AG04450 (cell line): ENCODE measurements around the gene WDR27. TPM values are rescaled to one million over a fixed set of nuclear protein-coding genes. Genes with fewer than 3 reads are reported as not detected.

Source experiments
- CTCF ChIA-PET: fragments of 300-600, 350-600 bp; formaldehyde crosslinking; extraction: SDS; loops from one replicate; lab custom pipeline; 2022; ENCODE audit warnings: antibody characterized with exemption, inconsistent platforms; lab: Charles Lee
- POLR2A ChIA-PET: fragments of 350-600 bp; formaldehyde crosslinking; extraction: SDS; loops from one replicate; lab custom pipeline; 2021; ENCODE audit warnings: antibody characterized with exemption, inconsistent platforms; lab: Yijun Ruan, JAX
- DNase-seq: peaks from one replicate; pipeline ENCODE4 v3.0.0-alpha.2; 2011; ENCODE audit warnings: low read depth, low spot score
- H3K27ac ChIP-seq: one replicate; pipeline ENCODE4 v1.5.1; 2012; ENCODE audit warnings: low read depth, low read length, control low read depth
- H3K27me3 ChIP-seq: one replicate; pipeline ENCODE4 v1.6.0; 2012; ENCODE audit warnings: low read length; ENCODE audit not compliant: control insufficient read depth, insufficient read depth
- H3K4me3 ChIP-seq: 2 replicates; pipeline ENCODE4 v1.5.1; 2011; ENCODE audit warnings: mild to moderate bottlenecking, low read depth, low read length, control low read depth
- H3K9me3 ChIP-seq: 2 replicates; pipeline ENCODE4 v1.5.1; 2012; ENCODE audit warnings: low read length; ENCODE audit not compliant: control insufficient read depth, insufficient read depth
- polyA plus RNA-seq: library from polyadenylated mRNA; depleted of rRNA; stranded (reverse); fragments of >200 nt; gene quantifications from 2 replicates; pipeline ENCODE4 v1.2.3, GENCODE V29; 2011
- TF ChIP-seq, protein P1 (sequence below): IDR thresholded peaks from 2 replicates; pipeline ENCODE4 v1.5.1; 2011; ENCODE audit warnings: low read depth, low read length, control low read depth, inconsistent platforms

Gene WDR27
- polyA plus RNA-seq, 1 experiment = 20.5 TPM

DNA sequence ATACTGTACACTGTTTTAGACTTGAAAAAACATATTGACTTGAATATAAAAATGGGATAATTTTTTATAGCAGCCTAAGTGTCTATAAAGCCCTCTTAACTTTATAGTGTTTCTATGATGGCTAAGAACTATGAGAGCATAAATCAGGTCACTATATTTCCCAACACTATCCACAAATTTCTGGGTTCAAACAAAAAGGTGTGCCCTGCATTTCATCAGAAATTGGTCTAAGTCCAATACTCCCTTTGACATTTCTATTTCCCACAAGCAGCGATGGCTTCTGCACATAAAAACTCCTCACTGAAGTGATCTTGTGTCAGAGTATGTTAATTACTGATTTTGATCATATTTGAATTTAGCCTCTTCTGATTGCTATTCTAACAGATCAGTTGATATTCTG lies 143.9 kb downstream of the WDR27 start:
- no peak for DNase-seq
- Histone ChIP-seq H3K4me3 (no peak overlapping the region), H3K27me3 (no peaks in the 10 kb centered on the region), H3K27ac (no peak overlapping the region), H3K9me3 (peaks cover 2% of the 10 kb centered on the region; the same call in 1 of the 2 replicates)
- ChIA-PET CTCF (no interaction called here), POLR2A (no interaction called here)
- TF ChIP-seq, protein P1, sequence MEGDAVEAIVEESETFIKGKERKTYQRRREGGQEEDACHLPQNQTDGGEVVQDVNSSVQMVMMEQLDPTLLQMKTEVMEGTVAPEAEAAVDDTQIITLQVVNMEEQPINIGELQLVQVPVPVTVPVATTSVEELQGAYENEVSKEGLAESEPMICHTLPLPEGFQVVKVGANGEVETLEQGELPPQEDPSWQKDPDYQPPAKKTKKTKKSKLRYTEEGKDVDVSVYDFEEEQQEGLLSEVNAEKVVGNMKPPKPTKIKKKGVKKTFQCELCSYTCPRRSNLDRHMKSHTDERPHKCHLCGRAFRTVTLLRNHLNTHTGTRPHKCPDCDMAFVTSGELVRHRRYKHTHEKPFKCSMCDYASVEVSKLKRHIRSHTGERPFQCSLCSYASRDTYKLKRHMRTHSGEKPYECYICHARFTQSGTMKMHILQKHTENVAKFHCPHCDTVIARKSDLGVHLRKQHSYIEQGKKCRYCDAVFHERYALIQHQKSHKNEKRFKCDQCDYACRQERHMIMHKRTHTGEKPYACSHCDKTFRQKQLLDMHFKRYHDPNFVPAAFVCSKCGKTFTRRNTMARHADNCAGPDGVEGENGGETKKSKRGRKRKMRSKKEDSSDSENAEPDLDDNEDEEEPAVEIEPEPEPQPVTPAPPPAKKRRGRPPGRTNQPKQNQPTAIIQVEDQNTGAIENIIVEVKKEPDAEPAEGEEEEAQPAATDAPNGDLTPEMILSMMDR = no peak

DNA sequence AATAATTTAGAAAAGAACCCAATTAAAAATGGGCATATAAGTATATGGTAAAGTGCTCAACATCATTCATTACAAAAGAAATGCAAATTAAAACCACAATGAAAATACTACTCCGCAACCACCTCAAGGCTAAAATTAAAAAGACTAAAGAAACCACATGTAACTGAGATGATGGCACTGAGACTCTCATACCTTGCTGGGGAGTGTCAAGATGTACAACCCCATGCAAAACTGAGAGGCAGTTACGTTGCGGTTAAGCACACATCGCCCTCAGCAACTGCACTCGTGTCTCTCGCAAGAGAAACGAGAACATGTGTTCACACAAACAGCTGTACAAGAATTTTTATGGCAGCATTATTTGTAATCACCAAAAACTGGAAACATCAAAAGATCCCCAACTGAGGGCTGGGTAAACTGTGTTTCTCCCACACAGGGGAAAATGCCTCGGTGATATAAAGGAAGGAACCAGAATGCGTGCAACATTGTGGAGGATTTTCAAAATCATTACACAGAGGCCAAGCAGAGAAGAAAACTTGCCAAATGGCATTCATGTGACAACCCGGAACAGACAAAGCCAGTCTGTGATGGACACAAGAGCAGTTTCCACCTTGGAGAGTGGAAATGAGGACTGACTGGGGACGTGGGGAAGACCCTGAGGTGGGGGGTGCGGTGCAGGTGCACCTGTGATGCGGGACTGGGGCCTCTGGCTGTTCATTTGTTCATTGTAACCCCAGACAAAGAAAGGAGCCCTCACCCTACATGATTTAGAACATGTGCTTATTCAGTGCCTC lies 144.9 kb downstream of the WDR27 start:
- ChIA-PET POLR2A (no interaction called here), CTCF (no interaction called here)
- DNase-seq = no peak
- TF ChIP-seq, protein P1 = no peak
- Histone ChIP-seq H3K9me3 (peaks cover 2% of the 10 kb centered on the region; the same call in 1 of the 2 replicates), H3K27me3 (no peaks in the 10 kb centered on the region), H3K4me3 (no peak overlapping the region), H3K27ac (no peak overlapping the region)

DNA sequence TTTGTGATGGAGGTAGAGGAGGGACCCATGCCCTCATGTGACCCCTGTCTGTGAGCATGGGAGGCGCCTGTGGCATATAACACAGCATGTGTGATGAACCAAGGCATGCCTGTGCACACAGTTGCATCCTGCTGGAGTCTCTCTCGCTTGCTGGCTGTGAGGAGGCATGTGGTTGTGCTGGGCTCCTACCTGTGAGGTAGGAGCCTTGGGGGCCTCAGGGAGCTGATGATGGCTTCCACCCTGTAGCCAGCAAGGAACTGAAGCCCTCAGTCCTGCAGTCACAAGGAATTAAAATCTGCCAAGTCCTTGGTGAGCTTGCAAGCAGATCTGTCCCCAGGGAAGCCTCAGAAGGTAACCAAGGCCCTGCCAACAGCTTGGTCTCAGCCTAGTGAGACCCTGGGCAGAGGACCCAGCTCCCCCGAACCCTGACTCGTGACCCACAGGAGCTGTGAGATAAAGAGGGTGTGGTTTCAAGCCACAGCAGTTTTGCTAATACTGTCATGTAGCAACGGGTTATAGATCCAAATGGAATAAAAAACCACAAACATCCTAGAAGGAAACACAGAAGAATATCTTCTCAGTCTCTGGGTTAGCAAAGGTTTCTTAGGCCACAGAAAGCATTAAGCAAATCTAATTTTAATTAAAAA lies 145.7 kb downstream of the WDR27 start:
- ChIA-PET CTCF (no interaction called here), POLR2A (no interaction called here)
- Histone ChIP-seq H3K27me3 (no peaks in the 10 kb centered on the region), H3K9me3 (peaks cover 2% of the 10 kb centered on the region; the same call in 1 of the 2 replicates), H3K27ac (no peak overlapping the region), H3K4me3 (no peak overlapping the region)
- TF ChIP-seq, protein P1 = no peak
- no peak for DNase-seq

DNA sequence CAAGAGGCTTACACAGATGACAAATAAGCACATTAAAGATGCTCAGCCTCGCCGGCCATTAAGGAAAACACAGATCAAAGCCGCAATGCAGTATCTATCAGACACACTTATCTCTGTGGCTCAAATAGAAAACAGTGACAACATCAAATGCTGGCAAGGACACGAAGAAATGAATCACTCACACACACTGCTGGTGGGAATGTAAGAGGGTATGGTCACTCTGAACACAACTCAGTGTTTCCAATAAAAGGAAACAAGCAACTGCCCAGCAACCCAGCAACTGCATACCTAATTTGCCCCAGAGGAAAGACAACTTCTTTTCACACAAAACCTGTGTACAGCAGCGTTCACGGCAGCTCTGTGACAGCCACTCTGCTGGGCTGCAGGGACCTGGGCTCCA lies 155.8 kb downstream of the WDR27 start:
- Histone ChIP-seq H3K4me3 (no peak overlapping the region), H3K27me3 (no peaks in the 10 kb centered on the region), H3K27ac (no peak overlapping the region), H3K9me3 (no peaks in the 10 kb centered on the region)
- POLR2A ChIA-PET = no interaction called here
- TF ChIP-seq, protein P1 = no peak
- CTCF ChIA-PET = no interaction called here
- DNase-seq = no peak

DNA sequence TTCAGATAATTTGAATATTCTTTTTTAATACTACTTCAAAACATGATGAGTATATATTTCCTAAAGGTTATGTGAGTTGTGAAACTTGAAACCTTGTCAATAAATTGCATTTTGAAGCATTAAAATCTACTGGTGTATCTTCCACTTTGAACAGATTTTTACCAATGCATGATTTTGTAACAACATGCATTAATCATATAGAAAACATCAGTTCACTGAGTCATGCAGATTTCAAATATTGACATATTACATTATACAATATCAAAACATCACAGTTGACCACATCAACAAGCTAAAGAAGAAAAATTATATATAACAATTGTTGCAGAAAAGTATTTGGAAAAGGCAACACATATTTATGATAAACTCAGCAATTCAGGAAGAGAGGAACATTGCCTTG lies 158.1 kb downstream of the WDR27 start:
- Histone ChIP-seq H3K4me3 (no peak overlapping the region), H3K27me3 (no peaks in the 10 kb centered on the region), H3K27ac (no peak overlapping the region), H3K9me3 (no peaks in the 10 kb centered on the region)
- TF ChIP-seq, protein P1 = no peak
- no peak for DNase-seq
- CTCF ChIA-PET = no interaction called here
- POLR2A ChIA-PET = no interaction called here
